Stimulated activated CD8-positive, alpha-beta memory T cell treated with anti-CD3 and anti-CD28 coated beads, Interleukin-12 subunit alpha, Interleukin-12 subunit beta, amount 100 ng/mL, for 24 hours (primary cell): ENCODE results near the gene NDUFA8.
"Not testable (repeated sequence)": the region's sequence is repeated elsewhere in the genome, so short reads cannot be mapped to it uniquely, and the experiment has no call there.

Experiments
- DNase-seq: peaks from one replicate; pipeline ENCODE4 v3.0.0-alpha.2; 2020; ENCODE audit errors: extremely low read depth

NDUFA8 gene

DNA sequence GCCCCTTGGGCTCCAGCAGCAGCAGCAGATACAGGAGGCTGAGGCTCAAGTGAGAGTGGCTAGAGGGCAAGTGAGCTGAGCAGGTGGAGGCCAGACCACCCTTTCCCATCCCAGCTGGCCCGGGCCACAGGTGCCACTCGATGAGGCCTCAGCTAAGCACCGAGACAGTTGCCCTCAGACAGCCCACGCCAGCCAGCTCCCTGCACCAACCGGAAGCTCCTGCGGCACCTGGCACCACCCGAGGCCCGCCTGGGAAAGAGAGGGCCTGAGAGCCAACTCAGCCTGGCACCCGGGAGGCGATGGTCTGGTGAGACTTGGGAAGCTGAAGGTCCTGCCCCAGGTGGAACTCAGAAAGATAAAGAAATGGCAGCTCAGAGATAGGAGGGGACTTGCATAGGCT, 38.2 kb downstream of the NDUFA8 start:
- no peak for DNase-seq

DNA sequence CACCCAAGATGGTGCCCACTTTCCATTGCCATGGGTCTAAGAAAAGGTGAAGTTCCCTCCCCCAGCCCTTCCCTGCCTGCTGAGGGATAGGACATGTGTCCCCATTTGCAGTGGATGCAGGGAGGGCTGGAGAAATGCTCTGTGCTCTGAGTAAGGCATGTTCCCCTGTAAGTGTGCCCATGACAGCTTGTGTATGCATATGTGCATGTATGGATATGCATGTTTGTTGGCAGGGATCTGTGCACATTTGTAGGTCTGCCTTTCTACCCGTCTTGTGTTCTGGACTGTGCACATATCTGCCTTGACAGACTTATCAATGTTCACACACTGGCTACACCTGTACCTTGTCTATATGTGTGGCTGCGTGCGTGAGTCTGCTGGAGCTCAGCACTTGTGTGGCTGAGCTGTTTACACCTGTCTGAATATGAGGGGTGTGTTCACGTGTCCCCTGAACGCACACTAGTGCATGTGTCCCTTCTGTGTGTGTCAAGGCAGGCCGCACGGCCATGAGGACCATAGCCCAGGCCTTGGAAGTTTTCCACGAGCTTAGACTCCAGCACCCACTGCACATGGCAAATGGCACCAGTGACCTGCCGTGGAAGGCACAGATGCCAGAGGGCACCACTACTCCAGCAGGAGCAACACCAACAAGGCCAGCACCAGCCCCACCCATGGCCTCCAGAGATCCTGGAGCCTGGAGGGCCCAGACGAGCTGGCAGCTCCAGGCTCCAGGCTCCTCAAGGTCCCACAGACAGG, 39.1 kb downstream of the NDUFA8 start:
- DNase-seq: no peak

DNA sequence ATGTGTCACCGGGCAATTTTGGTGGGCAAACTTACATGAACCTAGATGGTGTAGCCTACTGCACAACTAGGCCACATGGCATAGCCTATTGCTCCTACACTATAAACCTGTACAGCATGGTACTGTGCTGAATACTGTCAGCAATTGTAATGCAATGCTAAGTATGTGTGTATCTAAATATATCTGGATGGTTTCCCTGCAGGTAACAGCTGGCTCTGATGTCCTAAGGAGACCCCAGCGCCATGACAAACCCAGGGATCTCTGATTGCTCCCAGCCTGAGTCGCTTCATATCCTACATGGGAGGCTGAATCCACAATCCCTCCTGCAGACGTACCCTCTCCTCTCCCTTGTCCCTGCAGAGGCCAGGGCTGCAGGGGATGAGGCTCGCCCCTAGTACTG, 39.9 kb downstream of the NDUFA8 start:
- DNase-seq: no peak

DNA sequence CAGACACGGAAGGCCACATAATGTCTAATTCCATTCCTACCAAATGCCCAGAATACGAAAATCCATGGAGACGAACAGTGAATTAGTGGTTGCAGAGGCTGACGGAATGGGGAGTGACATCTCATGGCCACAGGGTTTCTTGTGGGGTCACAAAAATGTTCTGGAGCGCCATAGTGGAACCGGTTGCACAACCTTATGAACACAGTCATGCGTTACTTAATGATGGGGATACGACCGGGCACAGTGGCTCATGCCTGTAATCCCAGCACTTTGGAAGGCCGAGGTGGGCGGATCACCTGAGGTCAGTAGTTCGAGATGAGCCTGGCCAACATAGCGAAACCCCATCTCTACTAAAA, 40.4 kb downstream of the NDUFA8 start:
- DNase-seq: no peak

DNA sequence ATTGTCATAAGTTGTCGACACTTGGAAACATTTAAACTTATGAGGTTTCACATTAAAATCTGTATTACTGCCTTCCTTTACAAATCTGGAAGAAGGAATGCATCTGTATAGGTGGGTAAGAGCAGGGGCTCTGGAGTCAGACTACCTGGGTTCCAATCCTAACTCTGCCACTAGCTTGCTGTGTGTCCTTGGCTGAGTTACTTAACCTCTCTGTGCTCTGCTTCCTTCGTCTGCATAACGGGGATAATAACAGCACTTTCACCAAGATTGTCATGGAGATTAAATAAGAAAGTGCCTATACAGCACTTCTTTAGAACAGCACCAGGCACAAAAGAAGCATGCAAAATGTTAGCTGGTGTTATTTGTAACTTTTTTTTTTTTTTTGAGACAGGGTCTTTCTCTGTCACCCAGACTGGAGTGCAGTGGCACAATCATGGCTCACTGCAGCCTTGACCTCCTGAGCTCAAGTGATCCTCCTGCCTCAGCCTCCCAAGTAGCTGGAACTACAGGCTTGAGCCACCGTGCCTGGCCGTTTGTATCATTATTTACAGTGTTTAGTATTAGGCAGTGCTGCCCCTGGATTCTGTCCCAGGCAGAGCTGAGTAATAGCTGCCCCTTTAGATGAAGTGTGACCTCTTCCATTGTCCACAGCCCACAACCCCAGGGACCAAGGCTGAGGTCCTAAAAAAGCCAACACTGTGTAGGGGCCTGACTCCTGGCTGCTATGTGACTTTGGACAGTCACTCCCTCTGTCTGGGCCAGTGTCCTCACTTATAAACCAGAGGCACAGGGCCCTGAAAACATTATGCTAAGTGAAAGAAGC, 41.0 kb downstream of the NDUFA8 start:
- no peak for DNase-seq

DNA sequence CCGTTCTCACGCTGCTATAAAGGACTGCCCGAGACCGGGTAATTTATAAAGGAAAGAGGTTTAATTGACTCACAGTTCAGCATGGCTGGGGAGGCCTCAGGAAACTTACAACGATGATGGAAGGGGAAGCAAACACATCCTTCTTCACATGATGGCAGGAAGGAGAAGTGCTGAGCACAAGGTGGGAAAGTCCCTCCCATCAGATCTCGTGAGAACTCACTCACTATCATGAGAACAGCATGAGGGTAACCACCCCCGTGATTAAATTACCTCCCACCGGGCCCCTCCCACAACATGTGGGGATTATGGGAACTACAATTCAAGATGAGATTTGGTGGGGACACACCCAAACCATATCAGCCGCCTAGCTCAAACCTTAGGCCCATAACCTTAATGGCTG, 42.3 kb downstream of the NDUFA8 start:
- DNase-seq: not testable (repeated sequence)

DNA sequence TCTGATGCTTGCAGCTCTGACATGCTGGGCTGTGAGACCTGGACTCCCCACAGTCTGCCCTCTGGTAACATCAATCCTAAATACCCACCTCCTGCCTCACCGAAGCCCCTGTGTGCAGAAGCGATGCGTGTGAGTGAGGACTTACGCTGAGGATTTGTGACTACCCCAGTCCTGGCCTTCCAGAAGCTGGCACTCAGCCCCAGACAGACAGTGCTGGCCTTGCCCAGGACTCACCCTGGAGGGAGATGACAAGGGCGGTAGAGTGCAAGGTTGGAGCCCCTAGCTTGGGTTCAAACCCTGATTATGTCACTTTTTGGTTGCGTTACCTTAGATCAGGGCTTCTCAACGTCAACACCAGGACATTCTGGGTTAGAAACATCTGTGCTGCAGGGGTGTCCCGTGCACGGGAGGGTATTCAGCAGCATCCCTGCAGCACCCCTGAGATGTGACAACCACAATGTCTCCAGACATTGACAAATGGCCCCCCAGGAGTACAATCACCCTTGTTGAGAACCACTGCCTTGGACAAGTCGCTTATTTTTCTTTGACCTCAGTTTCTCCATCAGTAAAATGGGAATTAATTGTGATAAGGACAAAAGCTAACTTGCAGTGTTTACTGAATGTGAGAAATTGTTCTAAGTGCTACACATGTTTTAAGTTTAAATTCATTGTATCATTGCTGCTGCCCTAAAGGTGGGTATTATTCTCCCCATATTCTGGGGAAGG, 43.0 kb downstream of the NDUFA8 start:
- no peak for DNase-seq

DNA sequence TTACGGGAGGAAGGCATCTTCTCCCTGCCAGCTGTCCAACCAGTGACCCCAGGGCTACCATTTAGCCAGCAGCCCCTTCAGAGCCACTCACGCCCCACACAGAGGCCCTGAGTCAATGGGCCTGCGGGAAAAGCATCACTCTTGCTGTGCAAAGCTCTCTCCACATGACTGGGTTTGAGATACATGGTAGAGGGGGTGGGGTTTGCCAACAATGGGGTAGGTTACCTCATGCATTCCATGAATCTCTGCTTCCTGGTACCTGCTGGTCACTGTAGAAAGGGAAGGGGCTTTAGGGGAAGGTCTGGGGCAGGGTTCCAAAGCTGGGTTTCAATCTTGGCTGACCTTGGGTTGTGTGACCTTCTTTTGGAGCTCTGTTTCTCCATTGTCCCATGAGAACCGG, 43.5 kb downstream of the NDUFA8 start:
- DNase-seq: no peak

DNA sequence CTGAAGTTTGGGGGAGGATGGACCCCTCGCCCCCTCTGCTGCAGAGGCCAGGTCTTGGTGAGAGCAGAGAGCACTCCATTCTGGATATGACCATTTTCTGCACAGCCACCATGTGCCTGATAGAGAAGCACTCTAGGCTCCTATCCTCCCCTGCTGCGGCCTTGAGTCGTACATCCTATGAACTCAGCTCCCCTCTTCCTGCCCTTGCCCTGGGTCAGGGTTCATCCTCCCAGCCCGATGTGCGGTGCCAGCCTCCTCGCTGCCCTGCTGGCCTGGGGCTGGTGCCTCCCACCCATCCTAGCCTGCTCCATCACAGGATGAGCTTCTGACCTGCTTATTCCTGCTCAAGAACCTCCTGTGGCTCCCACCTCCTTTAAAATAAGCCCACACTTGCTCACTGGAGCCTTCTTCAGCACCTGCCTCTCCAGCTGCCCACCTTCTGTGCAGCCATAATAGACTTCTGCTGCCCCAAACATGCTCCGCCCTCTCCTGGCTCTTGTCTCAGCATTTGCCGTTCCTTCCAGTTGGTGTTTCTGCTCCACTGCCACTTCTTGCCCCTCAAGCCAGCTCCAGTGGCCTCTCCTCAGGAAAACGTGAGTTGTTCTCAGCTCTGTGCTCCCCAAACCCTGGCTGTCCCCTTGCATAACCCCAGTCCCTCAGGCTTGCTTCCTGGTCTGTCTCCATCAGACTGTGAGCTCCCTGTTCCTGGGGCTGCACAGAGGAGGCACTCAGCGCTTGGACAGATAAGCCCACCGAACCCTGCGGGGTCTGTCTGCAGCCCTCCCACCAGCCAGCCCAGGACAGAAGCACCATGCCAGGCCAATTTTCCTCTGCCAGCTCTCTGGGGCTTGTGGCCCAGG, 44.2 kb downstream of the NDUFA8 start:
- no peak for DNase-seq

DNA sequence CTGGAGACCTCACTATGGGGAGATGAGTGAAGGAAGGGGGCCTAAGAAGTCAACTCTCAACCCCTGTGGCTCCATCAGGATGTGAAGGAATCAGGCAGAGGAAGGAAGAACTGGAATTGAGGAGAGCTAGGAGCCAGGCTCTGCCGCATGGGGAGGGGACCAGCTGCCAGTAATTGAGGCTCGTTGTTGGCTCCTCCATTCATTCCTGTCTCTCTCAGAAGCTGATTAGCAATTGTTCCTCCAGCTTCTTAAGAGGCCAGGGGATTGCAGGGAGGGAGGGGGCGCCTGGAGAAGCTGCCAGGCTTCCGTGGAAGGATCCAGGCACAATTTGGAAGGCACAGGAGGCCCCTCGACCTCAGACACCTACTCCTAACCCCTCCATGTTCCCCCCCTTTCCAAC, 46.0 kb downstream of the NDUFA8 start:
- DNase-seq: no peak

DNA sequence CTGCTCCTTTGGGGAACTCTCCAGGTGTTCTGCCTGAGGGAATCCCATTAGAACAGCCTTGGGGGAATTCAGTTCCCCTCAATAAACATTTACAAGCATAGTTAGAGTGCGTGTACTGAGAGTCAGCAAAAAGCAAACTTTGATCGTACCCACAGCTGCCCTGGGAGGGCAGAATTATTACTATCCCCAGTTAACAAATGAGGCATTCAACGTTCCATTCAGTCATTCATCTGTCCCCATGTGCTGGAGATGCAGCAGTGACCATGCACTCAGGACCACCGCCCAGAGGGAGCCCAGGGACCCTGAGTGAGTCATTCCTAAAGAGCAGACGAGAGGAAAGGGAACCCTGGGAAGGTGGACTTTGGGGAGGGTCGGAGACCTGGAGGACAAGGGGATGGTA, 47.3 kb downstream of the NDUFA8 start:
- no peak for DNase-seq

DNA sequence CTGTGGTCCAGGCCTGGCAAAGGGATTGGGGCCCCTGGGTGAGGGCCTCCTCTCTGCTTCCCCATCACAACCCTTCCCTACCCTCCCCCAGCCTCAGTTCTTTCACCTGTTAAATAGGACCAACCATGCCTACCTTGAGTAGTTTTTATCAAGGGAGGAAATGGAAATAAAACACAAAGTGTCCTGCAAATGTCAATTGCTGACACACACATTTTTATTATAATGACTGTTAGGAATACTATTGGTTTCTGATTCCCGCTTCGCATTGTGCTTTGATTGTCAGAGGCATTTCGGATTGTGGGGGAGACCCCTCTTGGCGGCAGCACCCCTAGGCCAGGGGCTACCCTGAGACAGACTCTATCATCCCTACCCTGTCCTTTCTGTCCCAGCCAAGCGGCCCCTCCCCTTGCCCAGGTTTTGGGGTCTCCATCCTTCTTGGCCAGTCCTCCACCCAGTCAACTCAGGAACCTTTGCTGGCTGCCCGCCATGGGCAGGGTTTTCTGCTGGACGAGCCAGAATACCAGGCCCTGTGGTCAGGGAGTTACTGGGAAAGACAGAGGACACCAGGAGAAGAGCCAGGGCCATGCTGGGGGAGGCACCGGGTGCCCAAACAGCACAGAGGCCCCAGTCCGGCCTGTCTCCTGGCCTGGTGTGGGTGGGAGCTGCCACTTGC, 48.0 kb downstream of the NDUFA8 start:
- DNase-seq: no peak

DNA sequence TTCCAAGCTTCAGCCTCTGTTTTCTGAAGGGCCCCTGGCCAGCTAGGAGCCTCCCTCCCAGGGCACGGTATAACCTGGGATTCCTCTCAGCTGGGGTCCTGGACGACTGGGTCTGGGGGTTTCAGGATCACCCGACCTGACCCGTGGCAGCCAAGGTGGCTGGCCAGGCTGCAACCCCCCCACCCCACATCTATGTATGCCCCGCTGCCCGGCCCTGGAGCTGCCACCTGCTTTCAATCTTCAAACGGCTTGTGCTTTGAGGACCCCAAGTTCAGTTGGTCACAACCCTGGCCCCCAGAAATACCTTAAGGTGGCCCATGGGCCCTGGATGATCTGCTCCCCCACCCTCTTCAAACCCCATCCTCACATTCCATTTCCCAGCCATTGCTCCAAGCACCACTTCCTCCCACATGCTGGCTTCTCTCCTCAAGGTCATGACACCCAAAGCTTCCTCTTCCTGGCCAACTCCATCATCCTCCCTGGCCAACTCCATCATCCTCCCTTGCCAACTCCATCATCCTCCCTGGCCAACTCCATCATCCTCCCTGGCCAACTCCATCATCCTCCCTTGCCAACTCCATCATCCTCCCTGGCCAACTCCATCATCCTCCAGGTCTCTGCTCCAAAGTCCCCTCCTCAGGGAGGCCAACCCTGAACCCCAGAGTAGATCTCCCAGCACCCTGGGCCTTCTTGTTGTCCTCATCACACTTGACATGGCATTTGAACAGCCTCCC, 49.3 kb downstream of the NDUFA8 start:
- DNase-seq: no peak

DNA sequence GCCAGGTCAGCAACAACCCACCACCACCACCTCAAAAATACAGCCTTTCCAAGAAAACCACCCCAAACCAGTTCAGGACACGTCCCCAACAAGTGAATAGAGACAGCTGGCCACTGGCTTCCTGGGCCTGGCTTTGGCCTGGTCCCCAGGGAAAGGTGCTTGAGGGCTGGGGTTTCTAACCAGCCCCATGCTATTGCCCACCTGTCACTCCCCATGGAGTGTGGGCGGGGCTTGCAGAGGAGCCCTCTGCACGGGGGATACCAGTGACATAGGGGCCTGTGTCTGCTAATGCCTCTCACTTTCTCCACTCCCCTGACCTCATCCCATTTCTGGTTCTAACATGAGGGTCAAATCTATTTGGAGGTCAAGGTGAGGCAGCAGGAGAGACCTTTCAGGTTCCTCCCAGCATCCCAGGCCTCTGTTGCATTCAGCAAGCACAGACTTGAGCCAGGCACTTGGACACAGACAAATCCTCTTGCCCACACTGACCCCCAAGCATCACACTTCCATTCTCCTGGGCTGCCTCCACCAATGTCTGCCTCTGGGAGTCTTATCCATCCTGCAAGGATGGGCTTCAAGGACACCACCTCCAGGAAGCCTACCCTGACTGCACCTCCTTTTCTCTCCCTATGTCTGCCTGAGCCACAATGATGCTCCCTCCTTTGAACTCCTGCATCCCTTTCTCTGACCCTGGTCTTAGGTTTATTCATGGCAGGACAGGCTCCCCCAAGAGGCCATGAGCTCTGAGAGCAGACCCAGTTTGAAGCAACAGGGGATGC, 50.4 kb downstream of the NDUFA8 start:
- no peak for DNase-seq

DNA sequence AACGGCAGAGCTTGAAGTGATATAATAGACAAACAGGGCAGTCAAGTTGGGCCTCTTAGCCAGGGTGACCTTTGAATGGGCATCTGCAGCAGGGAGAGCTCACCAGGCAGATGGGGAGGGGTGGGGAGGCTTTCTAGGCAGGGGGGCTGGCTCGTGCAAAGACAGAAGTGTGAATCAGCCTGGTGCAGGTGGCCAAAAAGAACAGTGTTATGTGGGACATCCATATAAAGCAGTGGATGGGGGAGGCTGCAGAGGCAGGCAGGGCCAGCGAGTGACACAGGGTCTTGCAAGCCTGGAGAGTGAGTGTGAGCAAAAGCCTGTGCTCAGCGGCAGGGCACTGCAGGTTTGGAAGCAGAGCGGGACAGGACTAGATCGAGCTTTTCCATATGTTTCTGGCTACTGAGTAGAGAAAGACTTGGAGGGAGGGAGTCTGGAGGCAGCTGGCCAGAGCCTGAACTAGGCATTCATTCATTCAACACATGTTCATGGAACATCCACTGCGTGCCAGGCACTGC, 52.2 kb downstream of the NDUFA8 start:
- no peak for DNase-seq

DNA sequence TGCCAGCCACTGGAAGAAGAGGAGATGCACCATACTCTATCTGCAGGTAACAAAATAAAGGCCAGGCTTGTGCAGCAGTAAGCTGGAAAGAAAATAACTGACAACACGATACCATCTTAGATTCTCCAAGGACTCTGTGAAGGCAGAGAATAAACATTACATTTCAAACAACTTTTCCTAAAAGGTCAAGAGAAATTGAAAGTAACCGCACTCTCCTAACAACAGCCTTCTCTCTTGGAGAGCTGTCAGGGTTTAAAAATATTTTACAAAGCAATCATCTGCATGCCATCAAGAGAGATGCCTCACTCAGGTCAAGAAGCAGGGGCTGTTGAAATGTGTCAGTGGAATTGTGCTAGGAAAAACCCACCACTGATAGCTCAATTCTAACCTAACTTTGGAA, 53.0 kb downstream of the NDUFA8 start:
- DNase-seq: no peak

DNA sequence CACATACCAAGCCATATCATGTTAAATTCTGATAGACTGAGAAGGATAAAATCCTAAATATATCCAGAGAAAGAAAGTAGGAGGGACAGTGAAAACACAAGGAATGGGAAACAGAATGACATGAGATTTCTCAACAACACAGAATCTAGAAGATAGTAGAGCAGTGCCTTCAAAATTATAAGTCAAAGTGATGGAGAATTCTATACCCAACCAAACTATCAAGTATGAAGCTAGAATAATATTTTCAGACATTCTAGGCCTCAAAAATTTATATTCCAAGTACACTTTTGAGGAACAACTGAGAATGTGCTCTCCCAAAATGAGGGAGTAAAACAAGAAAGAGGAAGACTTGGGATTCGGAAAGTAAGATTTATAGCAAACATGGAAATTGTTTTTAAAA, 55.6 kb downstream of the NDUFA8 start:
- DNase-seq: no peak

DNA sequence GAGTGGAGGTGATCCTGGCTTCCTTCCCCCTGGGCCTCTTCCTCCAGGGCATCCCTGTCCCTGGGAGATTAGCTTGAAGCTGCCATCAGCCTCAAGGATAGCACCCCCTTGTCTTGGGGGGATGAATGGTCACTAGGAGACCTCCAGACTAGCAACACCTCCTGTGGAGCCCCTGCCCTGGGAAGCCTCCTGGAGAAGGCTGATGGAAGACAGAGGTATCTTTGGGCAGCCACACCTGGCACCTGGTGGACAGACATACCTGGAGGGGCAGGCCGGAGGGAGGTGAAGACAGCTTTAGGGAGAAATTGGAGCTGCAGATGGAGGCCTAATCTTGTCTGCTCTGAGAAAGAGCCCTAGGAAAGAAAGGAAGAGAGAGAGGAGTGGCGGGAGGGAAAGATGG, 57.4 kb downstream of the NDUFA8 start:
- DNase-seq: no peak

DNA sequence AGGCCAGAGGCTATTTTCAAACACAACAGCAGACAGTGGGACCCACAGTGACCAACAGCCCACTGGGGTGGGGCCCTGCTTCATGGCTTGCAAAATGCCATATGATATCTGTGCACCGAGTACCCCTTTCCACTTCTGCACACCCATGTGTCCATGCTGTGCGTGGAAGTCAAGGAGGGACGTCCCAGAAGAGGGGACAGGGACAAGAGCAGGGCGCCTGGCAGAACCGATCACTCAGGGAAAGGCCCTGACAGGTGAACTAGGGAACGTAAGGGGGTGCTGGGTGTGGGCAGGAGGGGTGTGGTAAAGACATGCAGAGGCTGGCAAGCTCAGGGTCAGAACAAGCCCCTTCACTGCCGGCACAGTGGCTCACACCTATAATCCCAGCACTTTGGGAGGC, 58.8 kb downstream of the NDUFA8 start:
- no peak for DNase-seq
